IMR-90 (cell line): ENCODE measurements around the gene MYH16.

Source experiments
- CTCF ChIP-seq: conservative IDR thresholded peaks from 2 replicates; pipeline ENCODE4 v1.5.1; 2012; ENCODE audit warnings: mild to moderate bottlenecking, low read depth, low read length, improper control_type of control experiment
- MAZ ChIP-seq: IDR thresholded peaks from 2 replicates; pipeline ENCODE4 v1.6.1; 2012; ENCODE audit warnings: low read depth, mild to moderate bottlenecking, low read length, improper control_type of control experiment, moderate library complexity, borderline replicate concordance
- RAD21 ChIP-seq: IDR thresholded peaks from 2 replicates; pipeline ENCODE4 v1.6.1; 2012; ENCODE audit warnings: low read length, improper control_type of control experiment
- RFX5 ChIP-seq: IDR thresholded peaks from 2 replicates; pipeline ENCODE4 v1.8.0; 2012; ENCODE audit warnings: low read depth, mild to moderate bottlenecking, low read length, moderate library complexity

DNA sequence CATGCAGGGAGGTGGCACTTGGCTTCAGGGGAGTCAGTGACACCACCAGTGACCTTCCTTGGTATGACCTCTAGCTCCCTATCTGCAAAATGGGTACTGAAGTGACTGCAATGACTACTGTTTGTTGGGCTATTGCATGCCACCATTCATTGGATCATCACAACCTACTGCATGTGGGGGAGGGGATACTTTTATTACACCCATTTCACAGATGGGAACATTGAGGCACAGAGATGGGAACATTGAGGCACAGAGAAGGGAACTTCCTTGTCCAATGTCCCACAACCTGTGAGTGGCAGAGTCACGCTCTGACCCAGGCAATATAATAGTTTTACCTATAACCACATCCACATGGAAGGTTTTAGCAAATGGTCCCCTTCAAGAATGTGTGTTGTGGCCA, 12.2 kb upstream of the MYH16 start:
- TF ChIP-seq CTCF (no peak), RFX5 (no peak), MAZ (no peak), RAD21 (no peak)
